GM12864 (cell line): ENCODE measurements around the gene C10orf90.

Experiments used
- DNase-seq: peaks from one replicate; pipeline ENCODE4 v3.0.0-alpha.2; 2011; ENCODE audit warnings: low read depth
- H3K4me3 ChIP-seq: 2 replicates; pipeline ENCODE4 v1.5.1; 2011; ENCODE audit warnings: mild to moderate bottlenecking, low read depth, low read length, control low read depth
- TF ChIP-seq, protein P1 (sequence below): IDR thresholded peaks from 2 replicates; pipeline ENCODE4 v1.5.1; 2011; ENCODE audit warnings: low read depth, mild to moderate bottlenecking, moderate library complexity, low read length, control low read depth, inconsistent platforms; ENCODE audit errors: missing control alignments

Gene C10orf90

DNA sequence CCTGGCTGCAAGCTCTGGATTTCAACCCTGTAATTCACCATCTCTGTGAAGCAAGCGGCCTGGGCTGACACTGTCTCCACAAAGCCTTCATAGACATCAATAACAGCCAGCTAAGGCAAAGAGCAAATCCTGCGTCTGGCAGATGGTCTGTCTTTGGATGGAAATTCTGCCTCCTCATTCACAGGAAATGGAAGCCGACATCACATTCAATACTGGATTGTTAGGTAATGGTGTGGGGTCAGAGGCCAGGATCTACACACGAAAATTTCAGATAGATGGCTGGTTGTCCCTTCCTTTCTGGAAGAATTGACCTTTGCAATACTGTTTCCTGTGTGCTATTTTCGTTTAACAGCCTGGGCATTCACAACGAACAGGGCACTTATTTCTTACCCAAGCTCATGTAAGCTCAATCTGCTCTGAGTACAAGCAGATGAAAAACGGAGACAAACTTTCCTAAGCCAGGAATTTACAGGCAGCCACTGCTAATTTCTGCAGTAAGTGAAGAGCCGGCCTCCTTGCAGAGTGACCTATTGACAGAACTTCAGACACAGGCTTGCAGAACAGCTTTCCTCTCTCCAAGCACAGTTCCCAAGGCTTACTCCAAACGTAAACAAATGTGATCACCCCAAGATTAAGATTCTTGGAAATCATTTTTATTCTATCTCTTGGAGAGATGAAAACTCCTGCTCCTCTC lies 279.2 kb downstream of the C10orf90 start:
- H3K4me3 ChIP-seq, result no peak overlapping the region
- TF ChIP-seq, protein P1, sequence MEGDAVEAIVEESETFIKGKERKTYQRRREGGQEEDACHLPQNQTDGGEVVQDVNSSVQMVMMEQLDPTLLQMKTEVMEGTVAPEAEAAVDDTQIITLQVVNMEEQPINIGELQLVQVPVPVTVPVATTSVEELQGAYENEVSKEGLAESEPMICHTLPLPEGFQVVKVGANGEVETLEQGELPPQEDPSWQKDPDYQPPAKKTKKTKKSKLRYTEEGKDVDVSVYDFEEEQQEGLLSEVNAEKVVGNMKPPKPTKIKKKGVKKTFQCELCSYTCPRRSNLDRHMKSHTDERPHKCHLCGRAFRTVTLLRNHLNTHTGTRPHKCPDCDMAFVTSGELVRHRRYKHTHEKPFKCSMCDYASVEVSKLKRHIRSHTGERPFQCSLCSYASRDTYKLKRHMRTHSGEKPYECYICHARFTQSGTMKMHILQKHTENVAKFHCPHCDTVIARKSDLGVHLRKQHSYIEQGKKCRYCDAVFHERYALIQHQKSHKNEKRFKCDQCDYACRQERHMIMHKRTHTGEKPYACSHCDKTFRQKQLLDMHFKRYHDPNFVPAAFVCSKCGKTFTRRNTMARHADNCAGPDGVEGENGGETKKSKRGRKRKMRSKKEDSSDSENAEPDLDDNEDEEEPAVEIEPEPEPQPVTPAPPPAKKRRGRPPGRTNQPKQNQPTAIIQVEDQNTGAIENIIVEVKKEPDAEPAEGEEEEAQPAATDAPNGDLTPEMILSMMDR, result no peak
- DNase-seq, result no peak

- TF ChIP-seq, protein P1, result no peak
- DNase-seq, result no peak
- H3K4me3 ChIP-seq, result no peak overlapping the region
These were observed 280.2 kb downstream of the C10orf90 start for GRCh38 chr10:126390324-126390723.

GRCh38 chr10:126387931-126388911 lies 282.3 kb downstream of the C10orf90 start, which contains the start of gene ADAM12:
Gene ADAM12 (minus strand): TSS chr10:126388477. CDS start chr10:126388145, 332 bp downstream.
- TF ChIP-seq, protein P1, result no peak
- DNase-seq, result no peak
- H3K4me3 ChIP-seq, result no peak within 1 kb of the TSS

- TF ChIP-seq, protein P1, result no peak
- no peak for DNase-seq
- H3K4me3 ChIP-seq, result no peak overlapping the region
These were observed 283.2 kb downstream of the C10orf90 start for GRCh38 chr10:126387041-126387921.

DNA sequence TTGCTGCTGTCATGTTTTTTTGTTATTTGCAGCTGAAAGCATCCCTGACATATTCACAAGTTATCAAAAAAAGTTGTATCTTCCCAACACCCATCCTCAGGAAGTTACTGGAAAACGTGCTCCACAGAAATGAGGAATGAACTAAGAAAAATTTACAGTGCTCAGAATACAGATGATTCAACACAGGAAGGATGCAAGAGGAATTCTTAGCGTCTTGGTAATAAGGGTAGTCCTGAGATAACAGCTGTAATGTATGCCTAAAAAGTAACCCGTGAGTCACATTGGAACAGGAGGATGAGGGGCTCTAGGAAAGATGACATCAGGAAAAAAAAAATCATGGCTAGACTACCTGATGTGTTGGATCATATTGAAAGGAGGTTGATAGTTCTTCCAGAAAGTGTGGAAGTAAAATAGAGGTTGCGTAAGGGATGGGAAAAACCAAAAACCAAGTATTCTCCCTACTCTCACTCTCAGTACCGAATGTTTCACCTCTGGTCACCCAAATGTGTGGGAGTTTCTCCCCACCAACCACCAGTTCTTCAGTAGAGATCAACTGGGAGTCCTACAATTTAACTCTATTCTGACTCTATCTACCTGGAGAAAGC lies 286.1 kb downstream of the C10orf90 start:
- DNase-seq, result no peak
- TF ChIP-seq, protein P1, result no peak
- no peak overlapping the region for H3K4me3 ChIP-seq
